Hepatocyte (in vitro differentiated cells): ENCODE measurements around the gene MBD3L2B. TPM values are rescaled to one million over a fixed set of nuclear protein-coding genes. Genes with fewer than 3 reads are reported as not detected.

Source experiments
- DNase-seq: peaks from one replicate; pipeline ENCODE4 v3.0.0-alpha.2; 2016; ENCODE audit warnings: low spot score
- H2AFZ ChIP-seq: fragments of 200-600 bp; sonication (generic); 2 replicates; pipeline ENCODE4 v1.6.0; 2016; ENCODE audit warnings: antibody characterized with exemption, mild to moderate bottlenecking
- H3K27ac ChIP-seq: fragments of 200-600 bp; sonication (generic); 2 replicates; pipeline ENCODE4 v1.5.1; 2016; ENCODE audit warnings: mild to moderate bottlenecking
- H3K27me3 ChIP-seq: fragments of 200-600 bp; sonication (generic); 2 replicates; pipeline ENCODE4 v1.6.1; 2016
- H3K36me3 ChIP-seq: fragments of 200-600 bp; sonication (generic); replicated peaks from 2 replicates; pipeline ENCODE4 v1.5.1; 2016; ENCODE audit warnings: low read depth; ENCODE audit not compliant: insufficient read depth
- H3K4me1 ChIP-seq: fragments of 200-600 bp; sonication (generic); 2 replicates; pipeline ENCODE4 v1.5.1; 2016; ENCODE audit warnings: mild to moderate bottlenecking, moderate library complexity; ENCODE audit not compliant: insufficient read depth
- H3K4me2 ChIP-seq: fragments of 200-600 bp; sonication (generic); 2 replicates; pipeline ENCODE4 v1.6.0; 2016
- H3K4me3 ChIP-seq: fragments of 200-600 bp; sonication (generic); 2 replicates; pipeline ENCODE4 v1.5.1; 2016; ENCODE audit warnings: mild to moderate bottlenecking
- H3K79me2 ChIP-seq: fragments of 200-600 bp; sonication (generic); 2 replicates; pipeline ENCODE4 v1.6.0; 2017; ENCODE audit warnings: mild to moderate bottlenecking
- H3K9me2 ChIP-seq: fragments of 200-600 bp; sonication (generic); replicated peaks from 2 replicates; pipeline ENCODE4 v1.6.0; 2017; ENCODE audit warnings: mild to moderate bottlenecking; ENCODE audit not compliant: insufficient read depth
- H3K9me3 ChIP-seq: fragments of 200-600 bp; sonication (generic); 2 replicates; pipeline ENCODE4 v1.5.1; 2016; ENCODE audit warnings: low read depth, mild to moderate bottlenecking
- H4K20me1 ChIP-seq: fragments of 200-600 bp; sonication (generic); 2 replicates; pipeline ENCODE4 v1.6.0; 2016; ENCODE audit warnings: mild to moderate bottlenecking; ENCODE audit not compliant: insufficient read depth, poor library complexity, severe bottlenecking
- CTCF ChIP-seq: fragments of 200-600 bp; sonication (generic); IDR thresholded peaks from 2 replicates; pipeline ENCODE4 v1.5.1; 2016; ENCODE audit warnings: antibody characterized with exemption, mild to moderate bottlenecking; ENCODE audit not compliant: poor library complexity
- EZH2 ChIP-seq: fragments of 200-600 bp; sonication (generic); IDR thresholded peaks from 2 replicates; pipeline ENCODE4 v1.6.1; 2016; ENCODE audit warnings: antibody characterized with exemption, mild to moderate bottlenecking, borderline replicate concordance
- EZH2phosphoT487 ChIP-seq: fragments of 200-600 bp; sonication (generic); IDR thresholded peaks from one replicate; pipeline ENCODE4 v1.6.1; 2018; ENCODE audit warnings: antibody characterized with exemption, mild to moderate bottlenecking, low read depth, moderate library complexity; ENCODE audit not compliant: unreplicated experiment, severe bottlenecking
- WGBS: methylation state at CpG from one replicate; pipeline ENCODE4 v1.1.6; 2016; ENCODE audit warnings: low lambda C conversion rate; ENCODE audit errors: missing lambda C conversion rate; 5-methylcytosine and 5-hydroxymethylcytosine counted together
- polyA plus RNA-seq: library from polyadenylated mRNA; unstranded; fragments of >200 nt; fragmentation: Nextera tagmentation; extraction: Ambion mirVana; gene quantifications from 2 replicates; pipeline ENCODE4 v1.2.1, GENCODE V29; 2016
- total RNA-seq: library from RNA; depleted of rRNA; stranded (reverse); fragments of >200 nt; gene quantifications from 2 replicates; pipeline ENCODE4 v1.2.3, GENCODE V29; 2014

MBD3L2B gene
- total and polyA plus RNA-seq, 2 experiments from 2014 or later: not detected

GRCh38 chr19:7000333-7000732 lies 20.9 kb downstream of the MBD3L2B start:
- no peak overlapping the region for H3K4me3 ChIP-seq
- H3K9me3 ChIP-seq: no peaks in the 10 kb centered on the region
- no peaks in the 10 kb centered on the region for H3K79me2 ChIP-seq
- TF ChIP-seq EZH2: no peak
- no peak for TF ChIP-seq EZH2phosphoT487
- no peak for TF ChIP-seq CTCF
- no peak overlapping the region for H3K27ac ChIP-seq
- H3K27me3 ChIP-seq: no peaks in the 10 kb centered on the region
- H3K36me3 ChIP-seq: no peaks in the 10 kb centered on the region
- H4K20me1 ChIP-seq: no peaks in the 10 kb centered on the region
- no peak for DNase-seq
- 62% methylated on average over 3 of the region's 3 CpGs for WGBS
- H3K4me1 ChIP-seq: no peaks in the 10 kb centered on the region
- no peak overlapping the region for H3K4me2 ChIP-seq
- H3K9me2 ChIP-seq: no peaks in the 10 kb centered on the region
- H2AFZ ChIP-seq: no peak overlapping the region

- Histone ChIP-seq H3K27me3 (no peaks in the 10 kb centered on the region), H3K4me3 (no peak overlapping the region), H2AFZ (no peak overlapping the region), H3K9me3 (no peaks in the 10 kb centered on the region), H3K9me2 (no peaks in the 10 kb centered on the region), H3K27ac (no peak overlapping the region), H3K4me2 (no peak overlapping the region), H3K79me2 (no peaks in the 10 kb centered on the region), H3K36me3 (no peaks in the 10 kb centered on the region), H3K4me1 (no peaks in the 10 kb centered on the region), H4K20me1 (no peaks in the 10 kb centered on the region)
- WGBS: 56% methylated on average over 7 of the region's 7 CpGs
- DNase-seq: no peak
- TF ChIP-seq CTCF: no peak
- no peak for TF ChIP-seq EZH2
- TF ChIP-seq EZH2phosphoT487: no peak
These were observed 21.3 kb downstream of the MBD3L2B start for GRCh38 chr19:6999933-7000332.

- no peak overlapping the region for H3K27ac ChIP-seq
- WGBS: 85% methylated on average over 15 of the region's 15 CpGs
- no peaks in the 10 kb centered on the region for H3K4me1 ChIP-seq
- DNase-seq: no peak
- no peaks in the 10 kb centered on the region for H3K79me2 ChIP-seq
- no peak for TF ChIP-seq EZH2
- no peak for TF ChIP-seq CTCF
- no peak for TF ChIP-seq EZH2phosphoT487
- H3K9me2 ChIP-seq: no peaks in the 10 kb centered on the region
- H4K20me1 ChIP-seq: no peaks in the 10 kb centered on the region
- H3K36me3 ChIP-seq: no peaks in the 10 kb centered on the region
- no peak overlapping the region for H3K4me3 ChIP-seq
- H3K9me3 ChIP-seq: no peaks in the 10 kb centered on the region
- H2AFZ ChIP-seq: no peak overlapping the region
- H3K27me3 ChIP-seq: no peaks in the 10 kb centered on the region
- no peak overlapping the region for H3K4me2 ChIP-seq
These were observed 23.4 kb downstream of the MBD3L2B start for GRCh38 chr19:6997679-6998445.
